Liver (tissue), 9 donors: ENCODE data around the gene REEP1. TPM values are rescaled to one million over a fixed set of nuclear protein-coding genes. Genes with fewer than 3 reads are reported as not detected.

Experiments used
- DNase-seq: peaks from one replicate; pipeline ENCODE4 v3.0.0-alpha.2; 2017; ENCODE audit warnings: low spot score
- H3K27ac ChIP-seq, 2 donors: one replicate each; pipeline ENCODE4 v1.7.0; 2013; ENCODE audit warnings: inconsistent platforms in 2 of 2, low read length in 2 of 2, control low read depth in 1 of 2, low read depth in 1 of 2, mild to moderate bottlenecking in 1 of 2
- H3K27me3 ChIP-seq, 4 donors: one replicate each; pipeline versions ENCODE4 v1.6.1 to v1.7.0; 2013; ENCODE audit warnings: low read length in 3 of 4, inconsistent platforms in 1 of 4, mild to moderate bottlenecking in 1 of 4, moderate library complexity in 1 of 4; ENCODE audit not compliant: control insufficient read depth in 4 of 4, insufficient read depth in 4 of 4
- H3K36me3 ChIP-seq, 4 donors: one replicate each; pipeline versions ENCODE4 v1.6.1 to v1.7.0; 2013; ENCODE audit warnings: low read length in 3 of 4, mild to moderate bottlenecking in 3 of 4, low read depth in 1 of 4, moderate library complexity in 1 of 4; ENCODE audit not compliant: control insufficient read depth in 4 of 4, insufficient read depth in 3 of 4
- H3K4me1 ChIP-seq, 4 donors: one replicate each; pipeline versions ENCODE4 v1.6.1 to v1.7.0; 2013; ENCODE audit warnings: low read length in 3 of 4, mild to moderate bottlenecking in 3 of 4, moderate library complexity in 1 of 4; ENCODE audit not compliant: control insufficient read depth in 4 of 4, insufficient read depth in 4 of 4
- H3K4me3 ChIP-seq, 3 donors: one replicate each; pipeline versions ENCODE4 v1.6.1 to v1.7.0; 2013; ENCODE audit warnings: low read length in 3 of 3, control low read depth in 1 of 3, low read depth in 1 of 3, mild to moderate bottlenecking in 1 of 3
- H3K9ac ChIP-seq, 2 donors: one replicate each; pipeline ENCODE4 v1.7.0; 2013; ENCODE audit warnings: low read length in 2 of 2, mild to moderate bottlenecking in 2 of 2, moderate library complexity in 2 of 2, control low read depth in 1 of 2, low read depth in 1 of 2
- H3K9me3 ChIP-seq, 4 donors: one replicate each; pipeline versions ENCODE4 v1.6.1 to v1.7.0; 2013; ENCODE audit warnings: low read length in 3 of 4; ENCODE audit not compliant: control insufficient read depth in 4 of 4
- EGR1 ChIP-seq, 2 donors: IDR thresholded peaks; 2 replicates each; pipeline ENCODE4 v1.6.1; 2016 to 2018; ENCODE audit warnings: antibody characterized with exemption in 2 of 2, low read depth in 2 of 2
- FOXA1 ChIP-seq: IDR thresholded peaks from 2 replicates; pipeline ENCODE4 v1.6.1; 2016; ENCODE audit warnings: antibody characterized with exemption
- FOXA2 ChIP-seq: IDR thresholded peaks from 2 replicates; pipeline ENCODE4 v1.6.1; 2016; ENCODE audit warnings: antibody characterized with exemption
- GABPA ChIP-seq, 2 donors: IDR thresholded peaks in 1 of 2; conservative IDR thresholded peaks in 1 of 2; 2 replicates each; pipeline ENCODE4 v1.6.1; 2016; ENCODE audit warnings: antibody characterized with exemption in 2 of 2, mild to moderate bottlenecking in 1 of 2, moderate library complexity in 1 of 2
- HNF4A ChIP-seq, 2 donors: conservative IDR thresholded peaks; 2 replicates each; pipeline ENCODE4 v1.6.1; 2016; ENCODE audit warnings: antibody characterized with exemption in 2 of 2, mild to moderate bottlenecking in 2 of 2
- HNF4G ChIP-seq: IDR thresholded peaks from 2 replicates; pipeline ENCODE4 v1.6.1; 2016; ENCODE audit warnings: antibody characterized with exemption
- JUND ChIP-seq, 2 donors: IDR thresholded peaks; 2 replicates each; pipeline ENCODE4 v1.6.1; 2016; ENCODE audit warnings: antibody characterized with exemption in 2 of 2
- NR2F2 ChIP-seq: IDR thresholded peaks from 2 replicates; pipeline ENCODE4 v1.6.1; 2016; ENCODE audit warnings: antibody characterized with exemption
- RAD21 ChIP-seq, 2 donors: IDR thresholded peaks; 2 replicates each; pipeline ENCODE4 v1.6.1; 2016; ENCODE audit warnings: antibody characterized with exemption in 2 of 2, mild to moderate bottlenecking in 2 of 2
- RXRA ChIP-seq, 2 donors: IDR thresholded peaks; 2 replicates each; pipeline ENCODE4 v1.6.1; 2017 to 2018; ENCODE audit warnings: antibody characterized with exemption in 2 of 2, mild to moderate bottlenecking in 1 of 2
- SP1 ChIP-seq: IDR thresholded peaks from 2 replicates; pipeline ENCODE4 v1.6.1; 2018; ENCODE audit warnings: antibody characterized with exemption, mild to moderate bottlenecking
- TAF1 ChIP-seq: conservative IDR thresholded peaks from 2 replicates; pipeline ENCODE4 v1.6.1; 2016; ENCODE audit warnings: antibody characterized with exemption, mild to moderate bottlenecking
- YY1 ChIP-seq: IDR thresholded peaks from 2 replicates; pipeline ENCODE4 v1.6.1; 2016; ENCODE audit warnings: antibody characterized with exemption, mild to moderate bottlenecking
- WGBS: extraction: QIAGEN DNeasy Blood & Tissue Kit; methylation state at CpG from one replicate; pipeline ENCODE4 v1.1.7; 2013; 5-methylcytosine and 5-hydroxymethylcytosine counted together
- polyA plus RNA-seq, 2 donors: library from polyadenylated mRNA; stranded (reverse) in 1 of 2; unstranded in 1 of 2; fragments of 200-250 nt in 1 of 2; fragments of >200 nt in 1 of 2; fragmentation: Nextera tagmentation in 1 of 2; extraction: Ambion mirVana in 1 of 2; gene quantifications; one replicate each; pipeline versions ENCODE4 v1.2.1 to v1.2.3, GENCODE V29; 2013 to 2015
- total RNA-seq, 2 donors: library from RNA; depleted of rRNA; stranded (reverse); fragments of >200 nt; gene quantifications; one replicate each; pipeline ENCODE4 v1.2.3, GENCODE V29; 2014
- TF ChIP-seq, protein P1 (sequence below): IDR thresholded peaks from 2 replicates; pipeline ENCODE4 v1.6.1; 2016; ENCODE audit warnings: antibody characterized with exemption
- TF ChIP-seq, protein P2 (sequence below): IDR thresholded peaks from 2 replicates; pipeline ENCODE4 v1.6.1; 2016; ENCODE audit warnings: antibody characterized with exemption
- TF ChIP-seq, protein P3 (sequence below): IDR thresholded peaks from 2 replicates; pipeline ENCODE4 v1.6.1; 2016; ENCODE audit warnings: antibody characterized with exemption
- TF ChIP-seq, protein P4 (sequence below): IDR thresholded peaks from 2 replicates; pipeline ENCODE4 v1.6.1; 2016; ENCODE audit warnings: antibody characterized with exemption, mild to moderate bottlenecking
- donor health status: healthy.
- donor health status: healthy.
- donor health status: healthy.
- donor health status: healthy.
- donor health status: healthy.

Gene REEP1
- total and polyA plus RNA-seq, 4 donors = 0.46 to 1.7 (median 0.89) TPM

DNA sequence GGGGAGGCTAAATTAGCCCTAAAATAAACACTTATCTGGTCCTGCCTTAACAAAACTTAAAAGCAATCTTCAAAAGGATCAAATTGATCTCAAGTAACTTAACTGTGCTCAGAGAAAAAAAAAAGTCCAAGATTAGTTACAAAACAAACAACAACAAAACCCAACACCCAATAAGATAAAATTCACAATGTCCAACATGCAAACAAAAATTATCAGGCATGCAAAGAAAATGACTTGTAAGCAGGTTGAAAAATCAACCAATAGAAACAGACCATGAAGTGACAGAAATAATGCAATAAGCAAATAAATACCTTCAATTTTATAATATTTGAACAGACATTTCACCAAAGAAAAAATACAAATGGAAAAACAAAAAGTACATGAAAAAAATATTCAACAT lies 4.0 kb upstream of the REEP1 start (continued):
- TF ChIP-seq, protein P1, sequence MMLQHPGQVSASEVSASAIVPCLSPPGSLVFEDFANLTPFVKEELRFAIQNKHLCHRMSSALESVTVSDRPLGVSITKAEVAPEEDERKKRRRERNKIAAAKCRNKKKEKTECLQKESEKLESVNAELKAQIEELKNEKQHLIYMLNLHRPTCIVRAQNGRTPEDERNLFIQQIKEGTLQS = no peak

DNA sequence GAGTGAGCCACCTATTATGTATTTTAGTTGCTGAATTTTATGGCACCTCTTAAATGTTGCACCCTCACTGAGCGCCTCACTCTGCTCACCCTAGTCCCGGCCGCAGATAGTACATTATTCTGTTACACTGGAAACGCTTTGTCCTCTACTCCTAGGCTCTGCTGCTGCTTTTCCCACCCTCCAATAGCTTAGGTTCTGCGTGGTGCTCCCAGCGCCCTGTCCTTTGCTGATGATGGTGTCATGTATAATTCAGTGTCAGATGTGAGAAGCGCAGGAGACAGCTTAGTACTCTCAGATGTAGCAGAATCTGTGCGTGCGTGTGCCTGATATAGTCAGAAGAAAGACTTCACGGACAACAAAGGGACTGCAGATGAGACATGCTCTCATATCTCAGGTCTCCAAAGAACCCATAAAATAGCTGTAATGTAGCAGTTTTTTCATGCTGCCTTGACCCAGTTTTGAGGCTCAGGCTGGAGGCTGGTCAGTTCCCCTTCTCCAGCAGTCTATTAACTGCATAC lies 1.4 kb upstream of the REEP1 start:
- Histone ChIP-seq H3K9ac (no peak overlapping the region), H3K4me1 (peaks cover 9 to 15% (median 13%) of the 10 kb centered on the region in 4 donors), H3K27me3 (peaks cover 0 to 5% (median 4%) of the 10 kb centered on the region in 4 donors), H3K36me3 (no peaks in the 10 kb centered on the region), H3K4me3 (no peak overlapping the region), H3K27ac (no peak overlapping the region), H3K9me3 (peaks cover 0 to 4% (median 1%) of the 10 kb centered on the region in 4 donors)
- no peak for DNase-seq
- WGBS = 79% methylated on average over 10 of the region's 10 CpGs
- TF ChIP-seq FOXA1 (no peak), RXRA (IDR thresholded peaks at IDR 0.05) (no peak), NR2F2 (no peak), GABPA (IDR thresholded peaks at IDR 0.05 in 1 of 2, conservative IDR thresholded peaks at IDR 0.05 in 1 of 2) (no peak), RAD21 (IDR thresholded peaks at IDR 0.05) (no peak), SP1 (no peak), HNF4A (conservative IDR thresholded peaks at IDR 0.05) (no peak), YY1 (no peak)
- TF ChIP-seq, protein P1 = no peak
- TF ChIP-seq, protein P2, sequence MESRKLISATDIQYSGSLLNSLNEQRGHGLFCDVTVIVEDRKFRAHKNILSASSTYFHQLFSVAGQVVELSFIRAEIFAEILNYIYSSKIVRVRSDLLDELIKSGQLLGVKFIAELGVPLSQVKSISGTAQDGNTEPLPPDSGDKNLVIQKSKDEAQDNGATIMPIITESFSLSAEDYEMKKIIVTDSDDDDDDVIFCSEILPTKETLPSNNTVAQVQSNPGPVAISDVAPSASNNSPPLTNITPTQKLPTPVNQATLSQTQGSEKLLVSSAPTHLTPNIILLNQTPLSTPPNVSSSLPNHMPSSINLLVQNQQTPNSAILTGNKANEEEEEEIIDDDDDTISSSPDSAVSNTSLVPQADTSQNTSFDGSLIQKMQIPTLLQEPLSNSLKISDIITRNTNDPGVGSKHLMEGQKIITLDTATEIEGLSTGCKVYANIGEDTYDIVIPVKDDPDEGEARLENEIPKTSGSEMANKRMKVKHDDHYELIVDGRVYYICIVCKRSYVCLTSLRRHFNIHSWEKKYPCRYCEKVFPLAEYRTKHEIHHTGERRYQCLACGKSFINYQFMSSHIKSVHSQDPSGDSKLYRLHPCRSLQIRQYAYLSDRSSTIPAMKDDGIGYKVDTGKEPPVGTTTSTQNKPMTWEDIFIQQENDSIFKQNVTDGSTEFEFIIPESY = no peak
- TF ChIP-seq, protein P3, sequence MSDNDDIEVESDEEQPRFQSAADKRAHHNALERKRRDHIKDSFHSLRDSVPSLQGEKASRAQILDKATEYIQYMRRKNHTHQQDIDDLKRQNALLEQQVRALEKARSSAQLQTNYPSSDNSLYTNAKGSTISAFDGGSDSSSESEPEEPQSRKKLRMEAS = no peak

DNA sequence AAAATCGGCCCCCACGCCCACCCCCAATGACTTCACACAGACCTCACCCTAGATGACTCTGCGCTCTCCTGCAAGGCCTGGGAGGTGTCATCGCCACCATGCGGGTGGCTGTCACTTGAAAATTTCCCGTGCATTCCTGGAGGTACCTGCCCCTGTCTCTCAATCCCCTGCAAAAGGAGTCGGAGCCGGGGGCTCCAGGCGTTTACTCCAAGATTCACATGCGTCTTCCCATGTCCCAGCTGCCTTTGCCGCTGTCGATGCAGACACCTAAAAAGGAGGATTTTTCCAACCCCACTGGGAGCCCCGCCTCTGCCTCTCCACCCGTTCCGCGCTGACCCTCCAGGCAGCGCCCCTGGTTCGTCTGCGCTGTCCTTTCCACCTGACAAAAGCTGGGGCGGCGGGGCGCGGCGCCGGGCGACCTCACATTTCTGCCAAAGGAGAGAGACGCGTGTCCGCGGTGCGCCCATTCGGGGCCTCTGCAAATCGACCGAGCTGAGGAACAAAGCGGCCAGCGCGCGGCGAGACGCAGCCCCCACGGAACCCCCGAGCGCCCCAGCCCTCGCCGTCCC lies 667 bp downstream of the REEP1 start:
- H3K9me3 ChIP-seq = peaks cover 0 to 3% (median under 1%) of the 10 kb centered on the region in 4 donors
- H3K36me3 ChIP-seq = no peaks in the 10 kb centered on the region
- no peak overlapping the region for H3K9ac ChIP-seq
- 3% methylated on average over 45 of the region's 45 CpGs for WGBS
- H3K27ac ChIP-seq = no peak overlapping the region
- H3K4me1 ChIP-seq = peaks cover 9 to 15% (median 13%) of the 10 kb centered on the region in 4 donors
- H3K27me3 ChIP-seq = peaks cover 0 to 5% (median 4%) of the 10 kb centered on the region in 4 donors
- peak overlapping the region; percentile 28 to 78 (median 50) for H3K4me3 ChIP-seq
- no peak for DNase-seq
- TF ChIP-seq, protein P3 = no peak
- TF ChIP-seq TAF1 = no peak
- no peak for TF ChIP-seq JUND (IDR thresholded peaks at IDR 0.05)
- TF ChIP-seq GABPA (IDR thresholded peaks at IDR 0.05 in 1 of 2, conservative IDR thresholded peaks at IDR 0.05 in 1 of 2) = no peak
- no peak for TF ChIP-seq EGR1 (IDR thresholded peaks at IDR 0.05; ENCODE audit: low read depth in 2 of 2)
- TF ChIP-seq FOXA2 = no peak
- TF ChIP-seq RXRA (IDR thresholded peaks at IDR 0.05) = no peak
- TF ChIP-seq HNF4G = no peak
- no peak for TF ChIP-seq YY1
- TF ChIP-seq, protein P1 = no peak
- TF ChIP-seq, protein P4, sequence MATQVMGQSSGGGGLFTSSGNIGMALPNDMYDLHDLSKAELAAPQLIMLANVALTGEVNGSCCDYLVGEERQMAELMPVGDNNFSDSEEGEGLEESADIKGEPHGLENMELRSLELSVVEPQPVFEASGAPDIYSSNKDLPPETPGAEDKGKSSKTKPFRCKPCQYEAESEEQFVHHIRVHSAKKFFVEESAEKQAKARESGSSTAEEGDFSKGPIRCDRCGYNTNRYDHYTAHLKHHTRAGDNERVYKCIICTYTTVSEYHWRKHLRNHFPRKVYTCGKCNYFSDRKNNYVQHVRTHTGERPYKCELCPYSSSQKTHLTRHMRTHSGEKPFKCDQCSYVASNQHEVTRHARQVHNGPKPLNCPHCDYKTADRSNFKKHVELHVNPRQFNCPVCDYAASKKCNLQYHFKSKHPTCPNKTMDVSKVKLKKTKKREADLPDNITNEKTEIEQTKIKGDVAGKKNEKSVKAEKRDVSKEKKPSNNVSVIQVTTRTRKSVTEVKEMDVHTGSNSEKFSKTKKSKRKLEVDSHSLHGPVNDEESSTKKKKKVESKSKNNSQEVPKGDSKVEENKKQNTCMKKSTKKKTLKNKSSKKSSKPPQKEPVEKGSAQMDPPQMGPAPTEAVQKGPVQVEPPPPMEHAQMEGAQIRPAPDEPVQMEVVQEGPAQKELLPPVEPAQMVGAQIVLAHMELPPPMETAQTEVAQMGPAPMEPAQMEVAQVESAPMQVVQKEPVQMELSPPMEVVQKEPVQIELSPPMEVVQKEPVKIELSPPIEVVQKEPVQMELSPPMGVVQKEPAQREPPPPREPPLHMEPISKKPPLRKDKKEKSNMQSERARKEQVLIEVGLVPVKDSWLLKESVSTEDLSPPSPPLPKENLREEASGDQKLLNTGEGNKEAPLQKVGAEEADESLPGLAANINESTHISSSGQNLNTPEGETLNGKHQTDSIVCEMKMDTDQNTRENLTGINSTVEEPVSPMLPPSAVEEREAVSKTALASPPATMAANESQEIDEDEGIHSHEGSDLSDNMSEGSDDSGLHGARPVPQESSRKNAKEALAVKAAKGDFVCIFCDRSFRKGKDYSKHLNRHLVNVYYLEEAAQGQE = no peak
- no peak for TF ChIP-seq SP1
- TF ChIP-seq, protein P2 = no peak
- TF ChIP-seq FOXA1 = no peak
- TF ChIP-seq NR2F2 = no peak
- TF ChIP-seq HNF4A (conservative IDR thresholded peaks at IDR 0.05) = no peak
